ENCODE measurements around the gene SHOC1.
"Not testable (repeated sequence)": the region's sequence is repeated elsewhere in the genome, so short reads cannot be mapped to it uniquely, and the experiment has no call there.

SHOC1 gene

DNA sequence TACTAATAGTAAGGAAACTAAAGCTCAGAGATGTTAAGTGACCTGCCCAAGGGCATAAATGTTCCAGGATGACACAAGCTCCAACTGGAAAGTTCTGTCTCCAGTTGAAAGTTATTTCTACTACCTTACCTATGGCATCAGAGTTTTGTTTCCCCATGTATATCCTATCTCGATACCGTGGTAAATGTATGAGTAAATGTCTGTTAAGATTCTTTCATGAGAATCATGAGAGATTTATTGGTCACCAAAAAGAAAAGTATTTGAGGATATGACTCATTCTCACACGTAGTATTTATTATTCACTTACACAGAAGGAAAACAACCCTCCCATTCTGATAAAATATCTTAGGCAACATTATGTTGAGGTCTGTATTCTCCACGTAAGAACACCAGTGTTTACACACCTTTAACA is 11.1 kb upstream of the SHOC1 start:
- DNase-seq (ENCODE audit: low spot score): no peak

- no peak for DNase-seq (ENCODE audit: low spot score)
Measured at GRCh38 chr9:111805262-111805661, 10.5 kb upstream of the SHOC1 start.

DNA sequence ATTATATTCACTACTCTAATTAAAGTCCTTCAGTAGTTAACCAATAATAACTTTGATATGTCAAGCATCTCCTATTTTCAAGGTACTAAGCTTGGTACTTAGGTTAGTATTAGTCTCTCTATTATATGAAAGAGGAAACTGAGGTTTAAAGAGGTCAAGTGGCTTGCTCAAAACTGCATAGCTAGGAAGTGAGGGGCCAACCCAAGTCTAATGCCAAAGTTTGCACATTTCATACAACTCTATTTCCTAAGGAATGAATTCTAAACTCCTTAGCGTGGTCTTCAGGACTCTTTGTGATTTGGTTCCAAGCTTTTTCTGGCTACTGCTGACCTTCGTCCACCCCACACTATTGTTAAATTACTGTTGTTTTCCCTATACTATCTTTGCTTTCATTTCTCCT is 9.9 kb upstream of the SHOC1 start:
- no peak for DNase-seq (ENCODE audit: low spot score)

- no peak for DNase-seq (ENCODE audit: low spot score)
Measured at GRCh38 chr9:111803924-111804323, 9.2 kb upstream of the SHOC1 start.

DNA sequence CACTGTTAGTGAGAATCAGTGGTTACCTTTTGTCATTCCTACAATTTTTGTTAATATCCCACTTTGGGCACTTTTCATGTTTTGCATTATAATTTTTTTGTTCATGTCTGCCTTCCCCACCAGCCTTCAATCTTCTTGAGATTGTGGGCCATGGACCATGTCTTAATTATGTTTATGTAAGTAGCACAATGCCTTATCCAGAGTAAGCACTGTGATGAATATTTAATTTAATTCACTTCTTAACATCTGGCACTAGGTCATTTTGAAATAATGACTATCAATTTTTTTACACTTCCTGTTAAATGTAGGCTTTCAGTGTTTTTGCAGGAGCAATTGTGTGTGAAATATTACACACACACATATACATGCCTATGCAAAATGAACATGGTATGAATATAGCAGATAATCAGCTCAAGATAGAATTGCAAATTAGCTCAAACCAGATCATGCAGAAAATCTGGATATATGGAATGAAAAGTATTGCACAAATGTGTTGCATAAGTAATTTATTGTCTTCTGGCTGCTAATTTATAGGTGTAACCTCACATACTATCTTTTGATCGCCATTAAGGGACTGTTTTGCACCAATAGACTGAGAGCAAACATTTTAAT is 5.3 kb upstream of the SHOC1 start:
- no peak for DNase-seq (ENCODE audit: low spot score)

DNA sequence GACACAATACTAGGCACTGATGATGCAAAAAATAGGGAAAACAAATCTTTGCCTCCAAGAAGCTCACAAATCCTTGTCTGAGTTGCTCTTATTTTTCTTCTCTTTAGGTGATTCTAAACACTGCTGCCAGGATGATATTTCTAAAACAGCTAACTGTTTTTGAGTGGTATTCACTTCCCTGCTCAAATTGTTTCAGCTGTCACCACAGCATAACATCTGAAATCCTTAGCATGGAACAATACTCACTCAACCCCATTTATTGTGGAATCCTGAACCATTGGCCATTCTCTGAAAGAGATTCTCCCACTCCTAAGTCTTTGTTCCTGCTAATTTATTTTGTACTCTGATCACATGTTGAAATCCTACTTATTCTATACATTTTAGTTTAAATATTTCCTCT is 4.8 kb upstream of the SHOC1 start:
- DNase-seq (ENCODE audit: low spot score): no peak

- no peak for DNase-seq (ENCODE audit: low spot score)
Measured at GRCh38 chr9:111798786-111799185, 4.0 kb upstream of the SHOC1 start.

DNA sequence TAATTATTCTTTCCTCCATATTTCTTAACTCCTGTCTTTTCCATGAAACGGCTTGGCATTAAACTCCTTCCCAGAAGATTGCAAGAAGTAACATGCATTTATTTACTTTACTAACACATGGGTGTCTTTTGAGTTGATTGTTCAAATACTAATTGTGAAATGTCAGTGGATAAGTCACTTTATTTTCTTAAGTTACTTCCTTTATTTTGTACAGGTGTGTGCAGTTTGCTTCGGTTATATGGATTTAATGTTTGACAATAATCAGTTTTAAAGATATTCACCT is 761 bp upstream of the SHOC1 start:
- no peak for DNase-seq (ENCODE audit: low spot score)

GRCh38 chr9:111791821-111792220 is 2.9 kb downstream of the SHOC1 start:
- DNase-seq (ENCODE audit: low spot score): not testable (repeated sequence)

DNA sequence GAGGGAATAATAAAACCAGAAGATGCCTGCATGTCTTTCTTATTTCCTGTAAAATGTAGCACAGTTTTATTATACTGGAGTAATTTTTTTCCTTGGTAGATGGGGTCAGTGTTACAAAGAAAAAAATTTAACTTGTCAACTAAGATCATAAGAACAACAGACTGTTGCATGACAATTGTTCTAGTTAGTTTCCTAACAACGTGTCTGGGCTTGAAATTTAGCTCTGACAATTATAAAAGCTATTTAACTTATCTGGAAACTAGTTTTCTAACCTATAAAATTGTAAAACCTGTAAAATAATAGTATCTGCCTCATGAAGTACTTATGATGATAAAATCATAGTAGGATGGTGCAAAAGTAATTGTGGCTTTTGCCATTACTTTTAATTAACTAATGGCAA is 4.9 kb downstream of the SHOC1 start:
- DNase-seq (ENCODE audit: low spot score): no peak

DNA sequence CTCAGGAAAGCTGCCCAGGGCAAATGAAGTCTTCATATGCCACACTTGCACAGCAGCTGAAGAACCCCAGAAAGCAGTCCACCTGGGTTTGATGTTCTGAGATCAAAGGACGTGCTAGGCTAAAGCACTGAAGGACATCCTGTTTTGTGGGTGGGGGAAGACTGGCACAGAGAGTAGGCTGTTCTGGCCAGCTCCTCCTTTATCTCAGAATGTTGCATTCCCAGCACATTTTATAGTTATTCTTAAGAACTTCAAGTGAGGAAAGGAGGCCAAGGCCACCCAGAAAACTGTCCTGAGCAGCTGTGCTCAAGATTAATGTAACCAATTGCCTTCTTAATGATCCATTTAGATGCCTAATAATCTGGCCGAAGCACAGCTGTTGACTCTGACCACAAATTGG is 10.9 kb downstream of the SHOC1 start:
- DNase-seq (ENCODE audit: low spot score): no peak

DNA sequence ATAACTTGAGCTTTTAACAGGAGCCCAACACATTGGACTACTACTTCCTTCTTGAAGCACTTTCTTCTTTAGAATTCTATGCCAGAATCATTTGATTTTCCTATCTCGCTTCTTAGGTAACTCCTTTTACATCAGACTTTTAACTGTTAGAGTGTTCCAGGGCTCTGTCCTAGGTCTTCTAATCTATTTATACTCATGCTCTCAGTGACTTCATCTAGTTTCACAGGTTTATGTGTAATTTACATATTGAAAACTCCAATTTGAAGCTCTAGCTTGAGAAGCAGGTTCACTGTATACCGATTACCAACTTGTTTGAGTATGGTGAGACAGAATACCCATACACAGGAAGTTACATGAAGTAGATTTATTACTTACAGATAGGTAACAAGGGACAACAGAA is 11.3 kb downstream of the SHOC1 start:
- no peak for DNase-seq (ENCODE audit: low spot score)

- no peak for DNase-seq (ENCODE audit: low spot score)
Measured at GRCh38 chr9:111766066-111766465, 28.7 kb downstream of the SHOC1 start.

GRCh38 chr9:111762556-111762955 is 32.2 kb downstream of the SHOC1 start:
- DNase-seq (ENCODE audit: low spot score): no peak

GRCh38 chr9:111759762-111760639 is 34.7 kb downstream of the SHOC1 start:
- peak; percentile 67 for DNase-seq (ENCODE audit: low spot score)

GRCh38 chr9:111754800-111755199 is 39.9 kb downstream of the SHOC1 start:
- no peak for DNase-seq (ENCODE audit: low spot score)

DNA sequence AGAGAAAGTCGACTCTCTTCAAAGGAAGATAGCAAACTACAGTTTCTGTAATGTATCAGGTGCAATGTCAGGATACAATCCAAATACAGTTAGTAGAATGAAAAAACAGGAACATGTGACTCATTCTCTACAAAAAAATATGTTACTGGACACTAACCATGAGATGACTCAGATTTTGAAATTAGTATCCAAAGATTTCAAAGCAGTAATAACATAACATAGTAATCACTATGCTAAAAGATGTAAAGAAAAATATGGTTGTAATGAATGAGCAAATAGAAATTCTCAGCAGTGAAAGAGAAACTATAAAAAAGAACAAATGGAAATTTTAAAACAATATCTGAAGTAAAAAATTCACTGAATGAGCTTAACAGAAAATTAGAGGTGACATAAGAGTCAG is 42.3 kb downstream of the SHOC1 start:
- DNase-seq (ENCODE audit: low spot score): no peak

Small RNA genes within 50 kb of the gene (small RNA-seq; reads per million reads assigned to genes)
- 0 reads per million in 2 experiments for gene RNU6-1013P
